ENCODE measurements around the gene MBNL1.

Gene MBNL1

GRCh38 chr3:152299249-152299976 is 30.7 kb downstream of the MBNL1 start:
- DNase-seq, result no peak

GRCh38 chr3:152300029-152300731 is 31.5 kb downstream of the MBNL1 start:
- DNase-seq, result no peak

- no peak for DNase-seq
These were observed 33.0 kb downstream of the MBNL1 start for GRCh38 chr3:152301745-152302181.

- no peak for DNase-seq
These were observed 33.8 kb downstream of the MBNL1 start for GRCh38 chr3:152302521-152303021.

- DNase-seq, result no peak
These were observed 35.4 kb downstream of the MBNL1 start for GRCh38 chr3:152304160-152304559.

- DNase-seq, result no peak
These were observed 36.3 kb downstream of the MBNL1 start for GRCh38 chr3:152305075-152305474.

- DNase-seq, result no peak
These were observed 39.2 kb downstream of the MBNL1 start for GRCh38 chr3:152307829-152308474.

- no peak for DNase-seq
These were observed 39.7 kb downstream of the MBNL1 start for GRCh38 chr3:152308475-152308844.

- no peak for DNase-seq
These were observed 40.3 kb downstream of the MBNL1 start for GRCh38 chr3:152309031-152309430.

GRCh38 chr3:152309535-152310307 is 41.0 kb downstream of the MBNL1 start:
- no peak for DNase-seq

GRCh38 chr3:152313430-152313829 is 44.7 kb downstream of the MBNL1 start:
- no peak for DNase-seq

GRCh38 chr3:152313914-152314313 is 45.2 kb downstream of the MBNL1 start:
- no peak for DNase-seq

- DNase-seq, result no peak
These were observed 46.1 kb downstream of the MBNL1 start for GRCh38 chr3:152314677-152315353.

- no peak for DNase-seq
These were observed 46.9 kb downstream of the MBNL1 start for GRCh38 chr3:152315623-152316022.

- DNase-seq, result no peak
These were observed 47.6 kb downstream of the MBNL1 start for GRCh38 chr3:152316318-152316717.

- DNase-seq, result no peak
These were observed 48.5 kb downstream of the MBNL1 start for GRCh38 chr3:152317184-152317583.

- DNase-seq, result no peak
These were observed 49.2 kb downstream of the MBNL1 start for GRCh38 chr3:152317956-152318355.

GRCh38 chr3:152318512-152318911 is 49.8 kb downstream of the MBNL1 start:
- DNase-seq, result no peak

GRCh38 chr3:152319256-152319655 is 50.5 kb downstream of the MBNL1 start:
- DNase-seq, result no peak

GRCh38 chr3:152319831-152320617 is 51.3 kb downstream of the MBNL1 start:
- no peak for DNase-seq

GRCh38 chr3:152321200-152321954 is 52.6 kb downstream of the MBNL1 start:
- no peak for DNase-seq
